Astrocyte (in vitro differentiated cells and primary cell): ENCODE measurements around the gene FARS2. TPM values are rescaled to one million over a fixed set of nuclear protein-coding genes. Genes with fewer than 3 reads are reported as not detected.

ENCODE experiments used
- DNase-seq: peaks from one replicate; pipeline ENCODE4 v3.0.0-alpha.2; 2010; ENCODE audit warnings: low read depth
- FAIRE-seq: peaks from 2 replicates; lab custom pipeline; 2011; peaks lifted over from hg19 to GRCh38; lab: Jason Lieb, UNC
- H2AFZ ChIP-seq: 2 replicates; pipeline ENCODE4 v1.6.0; 2012; ENCODE audit warnings: low read depth, low read length, inconsistent platforms
- H3K27ac ChIP-seq: 2 replicates; pipeline ENCODE4 v1.5.1; 2011; ENCODE audit warnings: low read depth, low read length, inconsistent platforms
- H3K27me3 ChIP-seq: 2 replicates; pipeline ENCODE4 v1.6.0; 2011; ENCODE audit warnings: low read length, inconsistent platforms; ENCODE audit not compliant: insufficient read depth
- H3K36me3 ChIP-seq: 2 replicates; pipeline ENCODE4 v1.5.1; 2011; ENCODE audit warnings: low read length, inconsistent platforms; ENCODE audit not compliant: insufficient read depth
- H3K4me1 ChIP-seq: 2 replicates; pipeline ENCODE4 v1.5.1; 2011; ENCODE audit warnings: low read length, inconsistent platforms; ENCODE audit not compliant: insufficient read depth
- H3K4me2 ChIP-seq: 2 replicates; pipeline ENCODE4 v1.6.0; 2012; ENCODE audit warnings: low read length, inconsistent platforms
- H3K4me3 ChIP-seq: 2 replicates; pipeline ENCODE4 v1.5.1; 2011; ENCODE audit warnings: low read depth, mild to moderate bottlenecking, low read length, inconsistent platforms; ENCODE audit not compliant: insufficient read depth
- H3K79me2 ChIP-seq: 2 replicates; pipeline ENCODE4 v1.6.0; 2012; ENCODE audit warnings: mild to moderate bottlenecking, low read length, inconsistent platforms; ENCODE audit not compliant: insufficient read depth
- H3K9ac ChIP-seq: 2 replicates; pipeline ENCODE4 v1.6.0; 2012; ENCODE audit warnings: mild to moderate bottlenecking, low read length, inconsistent platforms
- H3K9me3 ChIP-seq: 2 replicates; pipeline ENCODE4 v1.5.1; 2012; ENCODE audit warnings: low read depth, mild to moderate bottlenecking, low read length, inconsistent platforms; ENCODE audit not compliant: insufficient read depth
- H4K20me1 ChIP-seq: 2 replicates; pipeline ENCODE4 v1.6.0; 2012; ENCODE audit warnings: low read length, inconsistent platforms; ENCODE audit not compliant: insufficient read depth
- H3K27ac Mint-ChIP-seq: one replicate; pipeline ENCODE4 v1.8.0; 2021; ENCODE audit warnings: mild to moderate bottlenecking, mixed read lengths; ENCODE audit not compliant: unreplicated experiment
- H3K27me3 Mint-ChIP-seq: one replicate; pipeline ENCODE4 v1.8.0; 2021; ENCODE audit warnings: low read depth, mixed read lengths; ENCODE audit not compliant: unreplicated experiment
- H3K36me3 Mint-ChIP-seq: one replicate; pipeline ENCODE4 v1.8.0; 2021; ENCODE audit warnings: low read depth, mixed read lengths; ENCODE audit not compliant: unreplicated experiment
- H3K4me1 Mint-ChIP-seq: one replicate; pipeline ENCODE4 v1.8.0; 2021; ENCODE audit warnings: low read depth, mixed read lengths; ENCODE audit not compliant: unreplicated experiment
- H3K4me3 Mint-ChIP-seq: one replicate; pipeline ENCODE4 v1.8.0; 2021; ENCODE audit warnings: mild to moderate bottlenecking, moderate library complexity, mixed read lengths; ENCODE audit not compliant: unreplicated experiment
- H3K9me3 Mint-ChIP-seq: one replicate; pipeline ENCODE4 v1.8.0; 2021; ENCODE audit warnings: mild to moderate bottlenecking, mixed read lengths; ENCODE audit not compliant: unreplicated experiment
- EZH2 ChIP-seq: IDR thresholded peaks from 2 replicates; pipeline ENCODE4 v1.6.1; 2012; ENCODE audit warnings: mild to moderate bottlenecking, low read length, inconsistent platforms; ENCODE audit not compliant: insufficient read depth
- total RNA-seq: library from RNA; stranded (reverse); gene quantifications from 2 replicates; pipeline ENCODE4 v1.2.1, GENCODE V29; 2021
- TF ChIP-seq, protein P1 (sequence below): IDR thresholded peaks from 2 replicates; pipeline ENCODE4 v1.5.1; 2011; ENCODE audit warnings: low read depth, mild to moderate bottlenecking, inconsistent platforms, low read length, moderate library complexity; ENCODE audit not compliant: insufficient read depth

Gene FARS2
- total RNA-seq, 1 donor from 2014 or later = 13.3 TPM

DNA sequence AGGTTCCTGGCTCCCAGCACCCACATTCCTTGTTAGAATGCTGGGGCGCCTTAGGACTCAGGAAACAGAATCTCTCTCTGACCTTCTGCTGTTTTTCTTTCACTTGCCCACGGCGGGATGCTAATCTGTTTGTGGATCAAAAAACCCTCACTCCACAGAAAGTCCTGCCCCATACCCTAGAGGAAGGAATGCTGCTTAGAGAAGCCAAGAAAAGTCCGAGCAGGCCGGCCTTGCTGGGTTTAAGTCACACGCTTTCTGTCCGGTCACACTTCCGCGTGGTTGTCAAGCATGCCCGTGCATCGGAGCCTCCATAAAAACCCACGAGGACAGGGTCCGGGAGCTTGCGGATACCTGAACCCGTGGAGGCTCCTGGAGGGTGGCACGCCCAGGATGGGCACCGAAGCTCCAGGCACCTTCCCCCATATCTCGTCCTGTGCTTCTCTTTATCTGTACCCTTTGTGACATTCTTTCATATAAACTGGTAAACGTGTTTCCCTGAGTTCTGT is 522.3 kb downstream of the FARS2 start:
- Mint-ChIP-seq H3K27ac (no peak overlapping the region), H3K4me1 (peaks cover 9% of the 10 kb centered on the region), H3K4me3 (no peak overlapping the region), H3K36me3 (peaks cover 3% of the 10 kb centered on the region), H3K27me3 (no peaks in the 10 kb centered on the region), H3K9me3 (no peaks in the 10 kb centered on the region)
- TF ChIP-seq, protein P1, sequence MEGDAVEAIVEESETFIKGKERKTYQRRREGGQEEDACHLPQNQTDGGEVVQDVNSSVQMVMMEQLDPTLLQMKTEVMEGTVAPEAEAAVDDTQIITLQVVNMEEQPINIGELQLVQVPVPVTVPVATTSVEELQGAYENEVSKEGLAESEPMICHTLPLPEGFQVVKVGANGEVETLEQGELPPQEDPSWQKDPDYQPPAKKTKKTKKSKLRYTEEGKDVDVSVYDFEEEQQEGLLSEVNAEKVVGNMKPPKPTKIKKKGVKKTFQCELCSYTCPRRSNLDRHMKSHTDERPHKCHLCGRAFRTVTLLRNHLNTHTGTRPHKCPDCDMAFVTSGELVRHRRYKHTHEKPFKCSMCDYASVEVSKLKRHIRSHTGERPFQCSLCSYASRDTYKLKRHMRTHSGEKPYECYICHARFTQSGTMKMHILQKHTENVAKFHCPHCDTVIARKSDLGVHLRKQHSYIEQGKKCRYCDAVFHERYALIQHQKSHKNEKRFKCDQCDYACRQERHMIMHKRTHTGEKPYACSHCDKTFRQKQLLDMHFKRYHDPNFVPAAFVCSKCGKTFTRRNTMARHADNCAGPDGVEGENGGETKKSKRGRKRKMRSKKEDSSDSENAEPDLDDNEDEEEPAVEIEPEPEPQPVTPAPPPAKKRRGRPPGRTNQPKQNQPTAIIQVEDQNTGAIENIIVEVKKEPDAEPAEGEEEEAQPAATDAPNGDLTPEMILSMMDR = no peak
- no peak for TF ChIP-seq EZH2
- no peak for FAIRE-seq
- no peaks in the 10 kb centered on the region for H3K79me2 ChIP-seq
- no peaks in the 10 kb centered on the region for H3K9me3 ChIP-seq
- no peaks in the 10 kb centered on the region for H3K36me3 ChIP-seq
- no peak for DNase-seq
- H3K4me1 ChIP-seq = no peaks in the 10 kb centered on the region
- no peak overlapping the region for H3K9ac ChIP-seq
- H4K20me1 ChIP-seq = no peaks in the 10 kb centered on the region
- H3K4me2 ChIP-seq = no peak overlapping the region
- no peaks in the 10 kb centered on the region for H3K27me3 ChIP-seq
- no peak overlapping the region for H3K4me3 ChIP-seq
- H2AFZ ChIP-seq = no peak overlapping the region
- no peak overlapping the region for H3K27ac ChIP-seq

DNA sequence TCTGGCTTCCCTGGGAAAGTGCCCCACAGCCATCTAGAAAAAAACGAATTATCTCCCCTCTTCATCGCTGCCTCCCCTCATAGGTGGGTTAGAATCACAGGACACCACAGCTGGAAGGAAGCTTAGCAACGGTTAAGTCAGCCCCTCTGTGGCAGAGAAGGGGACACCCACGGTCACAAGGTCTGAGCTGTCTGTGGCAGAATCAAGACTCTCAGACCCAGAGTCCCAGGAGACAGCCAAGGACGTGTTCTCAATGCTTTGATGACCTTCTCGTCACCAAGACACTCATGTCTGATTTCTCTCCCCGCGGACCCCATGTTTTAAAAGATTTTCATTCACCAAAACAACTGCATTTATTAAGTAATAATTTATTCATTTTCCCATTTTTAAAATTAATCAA is 523.9 kb downstream of the FARS2 start:
- Histone ChIP-seq H3K79me2 (no peaks in the 10 kb centered on the region), H3K36me3 (no peaks in the 10 kb centered on the region), H3K4me2 (no peak overlapping the region), H3K9me3 (no peaks in the 10 kb centered on the region), H3K4me3 (no peak overlapping the region), H3K9ac (no peak overlapping the region), H3K27ac (no peak overlapping the region), H3K27me3 (no peaks in the 10 kb centered on the region), H4K20me1 (no peaks in the 10 kb centered on the region), H3K4me1 (no peaks in the 10 kb centered on the region), H2AFZ (no peak overlapping the region)
- H3K27ac Mint-ChIP-seq = no peak overlapping the region
- TF ChIP-seq, protein P1 = no peak
- TF ChIP-seq EZH2 = no peak
- peaks cover 9% of the 10 kb centered on the region for H3K4me1 Mint-ChIP-seq
- H3K9me3 Mint-ChIP-seq = no peaks in the 10 kb centered on the region
- DNase-seq (no peak), FAIRE-seq (no peak)
- H3K36me3 Mint-ChIP-seq = peaks cover 2% of the 10 kb centered on the region
- peaks cover 2% of the 10 kb centered on the region for H3K27me3 Mint-ChIP-seq
- H3K4me3 Mint-ChIP-seq = no peak overlapping the region

DNA sequence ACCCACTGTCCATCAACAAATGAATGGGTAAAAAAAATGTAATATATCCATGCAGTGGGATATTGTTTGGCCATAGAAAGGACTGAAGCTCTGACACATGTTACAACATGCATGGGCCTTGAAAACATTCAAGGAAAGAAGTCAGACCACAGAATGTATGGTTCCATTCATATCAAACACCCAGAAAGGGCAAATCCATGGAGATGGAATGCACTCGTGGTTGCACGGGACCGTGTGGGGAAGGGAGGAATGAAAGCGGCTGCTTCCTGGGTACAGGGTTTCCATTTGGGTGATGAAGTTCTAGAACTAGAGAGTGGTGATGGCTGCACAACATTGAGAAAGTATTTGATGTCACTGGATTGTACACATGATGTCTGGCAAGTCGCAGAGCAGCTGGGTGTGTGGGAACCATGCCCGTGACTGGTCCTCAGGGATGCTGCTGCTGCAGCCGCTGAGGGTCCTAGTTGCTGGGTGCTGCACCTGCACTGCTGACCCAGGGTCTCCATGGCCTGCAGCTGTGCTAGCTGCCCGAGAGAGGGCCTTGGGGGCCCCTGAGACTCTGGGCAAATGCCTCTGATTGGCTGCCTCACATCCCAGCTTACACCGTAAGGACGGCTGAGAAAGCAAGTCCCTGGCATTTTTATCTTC is 525.1 kb downstream of the FARS2 start:
- Mint-ChIP-seq H3K36me3 (peaks cover under 1% of the 10 kb centered on the region), H3K27me3 (peaks cover 3% of the 10 kb centered on the region), H3K9me3 (no peaks in the 10 kb centered on the region), H3K4me1 (peaks cover 9% of the 10 kb centered on the region), H3K4me3 (no peak overlapping the region), H3K27ac (no peak overlapping the region)
- Histone ChIP-seq H4K20me1 (no peaks in the 10 kb centered on the region), H3K9me3 (no peaks in the 10 kb centered on the region), H3K9ac (no peak overlapping the region), H3K4me3 (no peak overlapping the region), H2AFZ (no peak overlapping the region), H3K79me2 (no peaks in the 10 kb centered on the region), H3K36me3 (no peaks in the 10 kb centered on the region), H3K4me1 (no peaks in the 10 kb centered on the region), H3K27me3 (no peaks in the 10 kb centered on the region), H3K4me2 (no peak overlapping the region), H3K27ac (no peak overlapping the region)
- FAIRE-seq (no peak), DNase-seq (peak; percentile 13)
- TF ChIP-seq, protein P1 = no peak
- no peak for TF ChIP-seq EZH2
